CD4-positive, alpha-beta T cell treated with Interleukin-4 for 1 hour (primary cell): ENCODE measurements around the gene CNBD2.
A peak's percentile ranks its signal among the peaks of the same experiment; 100 is the strongest.
"Not testable (repeated sequence)": the region's sequence is repeated elsewhere in the genome, so short reads cannot be mapped to it uniquely, and the experiment has no call there.

ENCODE experiments used
- DNase-seq, 2 donors: peaks; one replicate each; pipeline ENCODE4 v3.0.0-alpha.2; 2020 to 2022

Gene CNBD2

DNA sequence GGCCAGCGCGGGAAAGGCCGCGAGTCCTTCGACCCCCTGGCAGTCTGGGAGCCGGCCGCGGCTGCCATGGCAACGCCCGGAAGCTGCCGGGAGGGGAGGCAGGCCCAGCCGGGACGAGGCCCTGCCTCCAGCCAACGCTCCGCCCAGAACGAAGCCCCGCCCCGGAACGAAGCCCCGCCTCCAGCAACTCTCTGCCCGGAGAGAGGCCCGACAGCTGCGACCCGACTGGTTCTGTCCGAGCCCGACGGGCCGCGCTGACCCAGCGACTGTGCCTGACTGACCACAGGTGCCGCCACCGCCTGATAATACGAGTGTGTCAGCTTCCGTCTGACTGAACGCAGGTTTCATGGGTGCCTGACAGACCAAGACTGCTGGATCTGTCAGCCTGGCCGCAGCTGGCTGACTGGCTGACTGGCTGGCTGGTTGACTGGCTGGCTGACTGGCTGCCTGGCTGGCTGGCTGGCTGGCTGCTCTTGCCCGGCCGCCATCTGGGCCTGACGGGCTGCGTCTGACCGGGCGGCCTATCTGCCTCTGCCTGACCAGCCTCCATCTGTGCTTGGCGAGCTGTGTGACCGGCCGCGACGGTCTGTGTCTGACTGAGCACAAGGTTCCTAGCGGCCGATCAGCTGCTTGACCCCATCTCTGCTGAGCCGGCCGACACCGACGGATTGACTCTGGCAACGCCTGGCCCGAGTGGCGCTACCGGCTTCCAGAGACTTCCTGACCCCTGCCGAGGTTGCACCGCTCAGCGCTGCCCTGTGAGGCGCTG lies 96.5 kb downstream of the CNBD2 start:
- DNase-seq = peak; percentile 93 to 95

DNA sequence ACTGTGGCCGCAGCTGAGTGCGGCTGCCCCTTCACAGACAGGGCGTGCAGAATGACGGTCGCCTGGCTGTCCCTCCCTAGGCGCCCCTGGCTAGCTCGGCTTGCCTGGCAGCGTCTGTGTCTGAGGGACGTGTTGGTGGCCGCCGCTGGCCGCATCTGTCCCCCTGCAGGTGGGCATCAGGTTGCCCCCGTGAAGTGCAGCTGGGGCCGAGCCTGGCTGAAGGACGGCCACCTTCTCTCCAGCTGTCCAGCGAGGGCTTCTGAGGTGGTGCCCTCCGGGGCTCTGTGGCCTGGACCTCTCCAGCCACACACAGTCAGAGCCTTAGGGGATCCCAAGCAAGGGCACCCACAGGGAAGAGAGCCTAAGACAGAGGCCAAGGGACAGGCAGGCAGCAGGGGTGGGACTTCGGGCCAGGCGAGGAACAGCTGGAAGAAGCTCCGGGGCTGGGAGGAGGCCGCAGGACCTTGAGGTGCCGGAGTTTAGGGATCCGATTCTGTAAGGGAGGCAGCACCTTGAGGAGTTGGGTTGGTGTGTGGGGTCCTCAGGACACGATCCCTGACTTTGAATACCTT lies 97.1 kb downstream of the CNBD2 start:
- no peak for DNase-seq

DNA sequence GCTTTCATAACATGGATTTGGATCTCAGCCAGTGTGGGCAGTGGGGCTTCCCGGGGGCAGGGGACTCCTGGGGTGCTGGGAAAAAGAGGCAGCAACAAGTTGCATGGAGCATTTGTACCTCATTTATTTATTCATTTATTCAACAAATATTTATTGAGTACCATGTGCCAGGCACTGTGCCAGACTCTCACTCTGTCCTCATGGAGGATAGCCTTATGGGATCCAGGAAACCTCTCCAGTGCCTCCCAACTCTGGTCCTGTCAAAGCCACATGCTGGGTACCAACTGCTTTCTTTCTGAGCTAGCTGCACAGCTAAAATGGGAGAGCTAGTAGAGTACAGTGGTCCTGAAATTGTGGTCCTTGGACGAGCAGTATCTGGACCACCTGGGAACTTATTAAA lies 98.4 kb downstream of the CNBD2 start:
- DNase-seq = no peak

DNA sequence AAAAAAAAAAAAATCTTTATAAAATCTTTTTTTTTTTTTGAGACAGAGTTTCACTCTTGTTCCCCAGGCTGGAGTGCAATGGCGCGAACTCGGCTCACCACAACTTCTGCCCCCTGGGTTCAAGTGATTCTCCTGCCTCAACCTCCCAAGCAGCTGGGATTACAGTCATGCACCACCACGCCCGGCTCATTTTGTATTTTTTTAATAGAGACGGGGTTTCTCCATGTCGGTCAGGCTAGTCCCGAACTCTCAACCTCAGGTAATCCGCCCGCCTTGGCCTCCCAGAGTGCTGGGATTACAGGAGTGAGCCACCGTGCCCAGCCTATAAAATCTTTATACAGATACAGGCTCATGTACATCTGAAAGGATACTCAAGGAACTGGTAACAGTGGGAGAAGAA lies 100.1 kb downstream of the CNBD2 start:
- DNase-seq = not testable (repeated sequence)

DNA sequence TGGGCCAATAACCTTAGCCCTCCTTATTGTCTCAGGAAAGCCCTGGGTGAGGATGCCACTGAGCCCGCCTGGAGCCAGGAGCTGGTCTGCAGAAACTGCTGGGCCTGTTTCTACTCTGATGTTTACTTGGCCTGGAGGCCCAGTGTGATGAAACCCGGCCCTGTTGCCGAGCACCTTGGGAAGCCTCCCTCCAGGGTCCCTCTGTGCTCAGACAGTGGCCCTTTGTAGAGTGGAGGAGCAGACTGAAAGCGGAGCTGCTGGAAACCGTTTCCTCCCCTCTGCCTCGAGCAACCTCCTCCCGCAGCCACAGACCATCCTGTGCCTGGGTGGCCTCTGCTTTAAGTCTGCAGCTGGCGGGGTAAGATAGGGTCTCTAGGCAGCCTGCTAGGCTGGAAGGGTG lies 102.1 kb downstream of the CNBD2 start:
- no peak for DNase-seq

DNA sequence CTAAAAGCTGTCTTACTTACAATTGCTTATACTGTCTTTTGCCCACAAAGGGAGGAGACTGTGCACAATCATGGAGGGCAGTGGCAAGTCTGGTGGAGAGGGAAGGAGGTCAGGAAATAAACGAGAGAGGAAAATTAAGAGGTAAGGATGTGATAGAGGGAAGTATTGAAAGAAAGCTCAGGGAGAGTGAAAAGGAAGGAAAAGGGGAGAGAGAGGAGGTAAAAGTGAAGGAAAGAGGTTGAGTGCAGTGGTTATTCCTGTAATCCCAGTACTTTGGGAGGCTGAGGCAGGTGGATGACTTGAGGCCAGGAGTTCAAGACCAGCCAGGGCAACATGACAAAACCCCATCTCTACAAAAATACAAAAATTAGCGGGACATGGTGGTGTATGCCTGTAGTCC lies 103.5 kb downstream of the CNBD2 start:
- DNase-seq = no peak

DNA sequence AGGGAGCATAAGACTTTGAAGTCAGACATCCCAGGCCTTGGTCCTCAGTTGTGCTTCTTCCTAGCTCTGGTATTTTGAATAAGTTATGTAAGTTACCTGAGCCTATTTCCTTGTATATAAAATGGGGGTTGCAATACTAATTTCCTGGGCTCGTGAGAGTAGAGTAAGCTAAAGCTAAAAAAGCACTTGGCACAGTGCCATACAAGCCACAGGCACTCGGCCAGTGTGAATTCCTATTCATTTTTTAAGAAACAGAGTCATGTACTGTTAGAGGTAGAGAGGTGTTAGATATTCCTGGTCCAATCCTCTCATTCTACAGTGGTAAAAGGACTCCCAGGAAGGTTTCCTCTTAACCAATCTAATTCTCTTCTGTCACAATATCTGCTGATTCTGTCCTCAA lies 106.6 kb downstream of the CNBD2 start:
- DNase-seq = no peak

DNA sequence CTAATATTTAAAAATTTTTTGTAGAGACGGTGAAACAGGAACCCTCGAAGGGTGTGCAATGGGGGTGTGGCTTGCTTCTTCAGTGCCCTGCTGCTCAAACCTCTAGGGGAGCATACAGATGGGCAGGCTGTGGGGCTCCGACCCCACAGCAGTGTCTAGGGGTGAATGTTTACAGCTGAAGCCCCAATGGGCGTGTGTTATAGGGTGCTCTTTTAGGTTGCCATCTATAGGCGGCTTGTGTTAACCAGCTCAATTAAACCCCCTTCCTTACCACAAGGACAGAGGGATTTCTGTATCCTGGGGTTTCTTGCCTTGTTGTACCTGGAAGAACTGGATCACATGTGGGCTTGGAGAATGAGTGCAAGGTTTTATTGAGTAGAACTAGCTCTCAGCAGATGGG lies 109.4 kb downstream of the CNBD2 start:
- not testable (repeated sequence) for DNase-seq

DNA sequence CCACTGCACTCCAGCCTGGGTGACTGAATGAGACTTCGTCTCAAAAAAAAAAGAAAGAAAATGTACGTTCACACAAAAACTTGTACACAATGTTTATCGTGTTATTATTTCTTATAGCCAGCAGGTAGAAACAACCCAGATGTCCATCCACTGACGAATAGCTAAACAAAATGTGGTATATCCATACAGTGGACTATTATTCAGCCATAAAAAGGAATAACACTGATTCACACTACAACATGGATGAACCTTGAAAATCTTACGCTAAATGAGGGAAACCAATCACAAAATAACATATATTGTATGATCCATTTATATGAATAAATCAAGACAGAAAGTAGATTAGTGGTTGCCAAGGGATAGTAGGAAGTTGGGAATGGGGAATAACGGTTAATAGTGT lies 111.1 kb downstream of the CNBD2 start:
- DNase-seq = no peak

DNA sequence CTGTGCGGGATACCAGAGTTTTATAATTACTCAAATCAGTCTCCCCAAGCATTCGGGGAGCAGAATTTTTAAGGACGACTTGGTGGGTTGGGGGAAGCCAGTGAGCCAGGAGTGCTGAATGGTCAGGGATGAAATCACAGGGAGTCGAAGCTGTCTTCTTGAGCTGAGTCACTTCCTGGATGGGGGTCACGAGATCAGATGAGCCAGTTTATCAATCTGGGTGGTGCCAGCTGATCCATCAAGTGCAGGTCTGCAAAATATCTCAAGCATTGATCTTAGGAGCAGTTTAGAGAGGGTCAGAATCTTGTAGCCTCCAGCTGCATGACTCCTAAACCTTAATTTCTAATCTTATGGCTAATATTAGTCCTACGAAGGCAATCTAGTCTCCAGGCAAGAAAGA lies 111.6 kb downstream of the CNBD2 start:
- DNase-seq = not testable (repeated sequence)
